Common myeloid progenitor, CD34-positive (primary cell): ENCODE measurements around the gene TBC1D20.

Experiments used
- CTCF ChIA-PET: fragments of 350-600 bp; sonication (Branson Sonifier 250); formaldehyde crosslinking; loops from one replicate; lab custom pipeline; 2021; ENCODE audit warnings: antibody characterized with exemption; lab: Charles Lee
- POLR2A ChIA-PET: fragments of 350-600 bp; sonication (Branson Sonifier 250); formaldehyde crosslinking; loops from one replicate; lab custom pipeline; 2021; ENCODE audit warnings: antibody characterized with exemption; lab: Charles Lee
- DNase-seq, 3 donors: peaks; one replicate each; pipeline versions ENCODE4 v3.0.0 to v3.0.0-alpha.2; 2013
- H3K27ac ChIP-seq, 2 experiments: 1 replicate in 1 of 2; 2 replicates in 1 of 2; pipeline ENCODE4 v1.7.0; 2013; ENCODE audit warnings: inconsistent platforms in 2 of 2, low read length in 2 of 2, mild to moderate bottlenecking in 2 of 2, low read depth in 1 of 2, moderate library complexity in 1 of 2; ENCODE audit not compliant: severe bottlenecking in 2 of 2, insufficient read depth in 1 of 2, poor library complexity in 1 of 2
- H3K27me3 ChIP-seq, 5 experiments: replicated peaks in 2 of 5; 1 replicate in 3 of 5; 2 replicates in 2 of 5; pipeline versions ENCODE4 v1.6.1 to v1.7.0; 2013; ENCODE audit warnings: low read length in 4 of 5, mild to moderate bottlenecking in 2 of 5, moderate library complexity in 2 of 5, inconsistent platforms in 1 of 5; ENCODE audit not compliant: insufficient read depth in 5 of 5, control insufficient read depth in 4 of 5
- H3K36me3 ChIP-seq, 4 experiments: 1 replicate in 2 of 4; 2 replicates in 2 of 4; pipeline versions ENCODE4 v1.6.1 to v1.7.0; 2013; ENCODE audit warnings: low read length in 3 of 4, control low read depth in 1 of 4, mild to moderate bottlenecking in 1 of 4; ENCODE audit not compliant: control insufficient read depth in 4 of 4, insufficient read depth in 4 of 4
- H3K4me1 ChIP-seq, 4 experiments: 1 replicate in 3 of 4; 2 replicates in 1 of 4; pipeline versions ENCODE4 v1.6.1 to v1.7.1; 2013; ENCODE audit warnings: low read length in 3 of 4, mild to moderate bottlenecking in 3 of 4, control low read depth in 1 of 4, inconsistent platforms in 1 of 4, moderate library complexity in 1 of 4; ENCODE audit not compliant: control insufficient read depth in 4 of 4, insufficient read depth in 4 of 4; ENCODE audit errors: control extremely low read depth in 1 of 4
- H3K4me3 ChIP-seq, 7 experiments: 1 replicate in 4 of 7; 2 replicates in 3 of 7; pipeline versions ENCODE4 v1.5.1 to v1.7.0; 2013; ENCODE audit warnings: mild to moderate bottlenecking in 7 of 7, low read length in 6 of 7, moderate library complexity in 6 of 7, inconsistent platforms in 2 of 7, low read depth in 2 of 7, control low read depth in 1 of 7; ENCODE audit not compliant: insufficient read depth in 4 of 7, control insufficient read depth in 1 of 7; ENCODE audit errors: extremely low read depth in 1 of 7
- H3K9me3 ChIP-seq, 5 experiments: 1 replicate in 4 of 5; 2 replicates in 1 of 5; pipeline versions ENCODE4 v1.6.1 to v1.7.1; 2013; ENCODE audit warnings: low read length in 4 of 5, mild to moderate bottlenecking in 2 of 5, inconsistent platforms in 1 of 5, low read depth in 1 of 5, moderate library complexity in 1 of 5; ENCODE audit not compliant: control insufficient read depth in 4 of 5, insufficient read depth in 2 of 5; ENCODE audit errors: control extremely low read depth in 1 of 5
- WGBS: methylation state at CpG from one replicate; pipeline ENCODE4 v1.1.5; 2013; ENCODE audit not compliant: insufficient coverage; 5-methylcytosine and 5-hydroxymethylcytosine counted together

The TBC1D20 gene

GRCh38 chr20:467755-468154, 5.4 kb upstream of the TBC1D20 start:
- H3K36me3 ChIP-seq = no peaks in the 10 kb centered on the region
- WGBS = 99% methylated on average over 7 of the region's 7 CpGs
- no peak overlapping the region for H3K27ac ChIP-seq
- ChIA-PET POLR2A (no interaction called here), CTCF (interaction anchor here (1.0 to 2.2 kb wide), 3 partner anchors 9 to 12 kb away, joined by 3 to 6 read pairs (median 4); no protein-coding TSS in a partner anchor)
- H3K9me3 ChIP-seq = peaks cover 0 to 23% (median 7%) of the 10 kb centered on the region in 5 experiments
- no peak overlapping the region for H3K4me3 ChIP-seq
- no peaks in the 10 kb centered on the region for H3K27me3 ChIP-seq
- DNase-seq = no peak
- peaks cover 0 to 6% (median 4%) of the 10 kb centered on the region in 4 experiments for H3K4me1 ChIP-seq

GRCh38 chr20:461254-462198, 807 bp downstream of the TBC1D20 start:
- ChIA-PET CTCF (interaction anchor here (1.0 to 1.4 kb wide), 3 partner anchors 15 to 131 kb away, joined by 3 to 4 read pairs (median 3); no protein-coding TSS in a partner anchor), POLR2A (no interaction called here)
- no peaks in the 10 kb centered on the region for H3K27me3 ChIP-seq
- peaks cover 0 to 42% (median 23%) of the 10 kb centered on the region in 4 experiments for H3K4me1 ChIP-seq
- H3K27ac ChIP-seq = peak overlapping the region; percentile 46 to 84
- WGBS = 11% methylated on average over 59 of the region's 60 CpGs
- no peaks in the 10 kb centered on the region for H3K9me3 ChIP-seq
- peaks cover 0 to 2% (median 0%) of the 10 kb centered on the region in 4 experiments for H3K36me3 ChIP-seq
- H3K4me3 ChIP-seq = peak overlapping the region; percentile 65 to 93 (median 87)
- peak in 2 of 3 donors; percentile 47 to 62 for DNase-seq

- Histone ChIP-seq H3K9me3 (no peaks in the 10 kb centered on the region), H3K36me3 (peaks cover 0 to 2% (median 0%) of the 10 kb centered on the region in 4 experiments), H3K4me1 (peaks cover 0 to 42% (median 23%) of the 10 kb centered on the region in 4 experiments), H3K4me3 (peak overlapping the region in 3 of 7 experiments; percentile 47 to 88 (median 80)), H3K27me3 (no peaks in the 10 kb centered on the region), H3K27ac (no peak overlapping the region)
- CTCF ChIA-PET = interaction anchor here (0.6 to 1.4 kb wide), 4 partner anchors 16 to 130 kb away, joined by 3 to 4 read pairs (median 4); no protein-coding TSS in a partner anchor
- no CpG with 5 or more reads among the region's 2 CpGs for WGBS
- DNase-seq = peak in 1 of 3 donors; percentile 24
- POLR2A ChIA-PET = no interaction called here
Measured at GRCh38 chr20:460707-461106, 1.6 kb downstream of the TBC1D20 start.

GRCh38 chr20:460180-460579, 2.2 kb downstream of the TBC1D20 start:
- Histone ChIP-seq H3K27ac (no peak overlapping the region), H3K36me3 (peaks cover 0 to 2% (median 0%) of the 10 kb centered on the region in 4 experiments), H3K27me3 (no peaks in the 10 kb centered on the region), H3K9me3 (no peaks in the 10 kb centered on the region), H3K4me1 (peaks cover 0 to 42% (median 23%) of the 10 kb centered on the region in 4 experiments), H3K4me3 (peak overlapping the region in 2 of 7 experiments; percentile 47 to 88)
- no CpG with 5 or more reads among the region's 3 CpGs for WGBS
- DNase-seq = peak; percentile 19 to 46 (median 24)
- ChIA-PET CTCF (interaction anchor here (0.9 to 1.5 kb wide), 3 partner anchors 17 to 129 kb away, joined by 3 to 4 read pairs (median 4); no protein-coding TSS in a partner anchor), POLR2A (no interaction called here)

GRCh38 chr20:458776-459175, 3.6 kb downstream of the TBC1D20 start:
- H3K36me3 ChIP-seq = peaks cover 0 to 5% (median 3%) of the 10 kb centered on the region in 4 experiments
- POLR2A ChIA-PET = interaction anchor here (0.7 kb wide), 1 partner anchor 16 kb away, joined by 4 read pairs; no protein-coding TSS in a partner anchor
- peaks cover 0 to 42% (median 23%) of the 10 kb centered on the region in 4 experiments for H3K4me1 ChIP-seq
- no peak overlapping the region for H3K27ac ChIP-seq
- peak overlapping the region in 1 of 7 experiments; percentile 14 for H3K4me3 ChIP-seq
- WGBS = 100% methylated on average over 2 of the region's 6 CpGs
- no peaks in the 10 kb centered on the region for H3K27me3 ChIP-seq
- no peaks in the 10 kb centered on the region for H3K9me3 ChIP-seq
- CTCF ChIA-PET = interaction anchor here (1.0 to 2.3 kb wide), 6 partner anchors 8 to 105 kb away, joined by 3 to 6 read pairs (median 4); no protein-coding TSS in a partner anchor
- peak in 1 of 3 donors; percentile 13 for DNase-seq

- H3K36me3 ChIP-seq = peaks cover 0 to 6% (median 3%) of the 10 kb centered on the region in 4 experiments
- POLR2A ChIA-PET = no interaction called here
- WGBS = 97% methylated on average over 3 of the region's 3 CpGs
- no peaks in the 10 kb centered on the region for H3K27me3 ChIP-seq
- CTCF ChIA-PET = interaction anchor here (1.2 to 1.9 kb wide), 2 partner anchors 10 to 24 kb away, joined by 4 to 5 read pairs; no protein-coding TSS in a partner anchor
- H3K9me3 ChIP-seq = no peaks in the 10 kb centered on the region
- no peak for DNase-seq
- H3K27ac ChIP-seq = no peak overlapping the region
- H3K4me3 ChIP-seq = no peak overlapping the region
- H3K4me1 ChIP-seq = peaks cover 0 to 15% (median 3%) of the 10 kb centered on the region in 4 experiments
Measured at GRCh38 chr20:454951-455350, 7.4 kb downstream of the TBC1D20 start.
